Tibial artery (tissue), 4 donors: Measurements from ENCODE around the gene SEC24C.

Experiments
- DNase-seq, 2 donors: peaks; one replicate each; pipeline ENCODE4 v3.0.0-alpha.2; 2019
- H3K27ac ChIP-seq, 2 donors: fragments of 200-600 bp; sonication (generic) in 1 of 2; 1 replicate in 1 of 2; 2 replicates in 1 of 2; pipeline ENCODE4 v1.5.1; 2018 to 2019; ENCODE audit warnings: mild to moderate bottlenecking in 1 of 2
- H3K27me3 ChIP-seq, 2 donors: fragments of 200-600 bp; sonication (generic) in 1 of 2; one replicate each; pipeline versions ENCODE4 v1.5.1 to v1.6.0; 2016 to 2019
- H3K36me3 ChIP-seq, 3 donors: fragments of 200-600 bp; sonication (generic) in 2 of 3; one replicate each; pipeline ENCODE4 v1.5.1; 2016 to 2019; ENCODE audit warnings: mild to moderate bottlenecking in 2 of 3
- H3K4me1 ChIP-seq, 4 donors: fragments of 200-600 bp; sonication (generic) in 2 of 4; 1 replicate in 3 of 4; 2 replicates in 1 of 4; pipeline ENCODE4 v1.5.1; 2016 to 2019
- H3K4me3 ChIP-seq, 2 donors: fragments of 200-600 bp; sonication (generic) in 1 of 2; 1 replicate in 1 of 2; 2 replicates in 1 of 2; pipeline ENCODE4 v1.5.1; 2018 to 2019; ENCODE audit warnings: mild to moderate bottlenecking in 2 of 2
- H3K9me3 ChIP-seq, 3 donors: fragments of 200-600 bp; sonication (generic) in 1 of 3; one replicate each; pipeline ENCODE4 v1.5.1; 2016 to 2019
- intact Hi-C: fragments of 100-400 bp; cut with DNase I; formaldehyde crosslinking; loops from one replicate; pipeline ENCODE4 v1.15.0; 2023; ENCODE audit warnings: low total_unique reads
- TF ChIP-seq, protein P1 (sequence below), 2 experiments: fragments of 200-600 bp in 1 of 2; fragments of 450-650 bp in 1 of 2; IDR thresholded peaks; one replicate each; pipeline ENCODE4 v1.5.1; 2017 to 2019; ENCODE audit warnings: antibody characterized with exemption in 2 of 2, mild to moderate bottlenecking in 1 of 2, moderate library complexity in 1 of 2

SEC24C gene

DNA sequence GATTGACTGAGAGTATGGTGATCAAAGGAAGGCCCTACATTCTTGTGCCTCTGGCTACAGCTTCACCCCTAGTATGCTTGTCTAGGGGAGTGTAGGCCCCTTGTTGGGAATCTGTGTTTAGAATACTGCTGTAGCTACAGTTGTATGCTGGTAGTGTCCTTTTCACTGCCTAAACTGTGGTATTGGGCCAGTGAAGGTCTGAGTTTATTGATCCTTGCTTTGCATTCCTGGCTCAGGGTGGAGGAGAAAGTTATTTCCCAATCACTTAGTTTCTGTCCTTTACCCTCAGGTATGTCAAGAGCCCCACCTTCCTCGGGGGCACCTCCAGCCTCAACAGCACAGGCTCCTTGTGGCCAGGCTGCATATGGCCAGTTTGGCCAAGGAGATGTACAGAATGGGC lies 6.6 kb downstream of the SEC24C start:
- H3K4me3 ChIP-seq, result no peak overlapping the region
- peaks cover 80 to 94% (median 81%) of the 10 kb centered on the region in 3 donors for H3K36me3 ChIP-seq
- no peak overlapping the region for H3K27ac ChIP-seq
- no peaks in the 10 kb centered on the region for H3K9me3 ChIP-seq
- intact Hi-C loops, result no loop called here
- no peak for DNase-seq
- H3K4me1 ChIP-seq, result peaks cover 0 to 41% (median 20%) of the 10 kb centered on the region in 4 donors
- no peaks in the 10 kb centered on the region for H3K27me3 ChIP-seq
- TF ChIP-seq, protein P1, sequence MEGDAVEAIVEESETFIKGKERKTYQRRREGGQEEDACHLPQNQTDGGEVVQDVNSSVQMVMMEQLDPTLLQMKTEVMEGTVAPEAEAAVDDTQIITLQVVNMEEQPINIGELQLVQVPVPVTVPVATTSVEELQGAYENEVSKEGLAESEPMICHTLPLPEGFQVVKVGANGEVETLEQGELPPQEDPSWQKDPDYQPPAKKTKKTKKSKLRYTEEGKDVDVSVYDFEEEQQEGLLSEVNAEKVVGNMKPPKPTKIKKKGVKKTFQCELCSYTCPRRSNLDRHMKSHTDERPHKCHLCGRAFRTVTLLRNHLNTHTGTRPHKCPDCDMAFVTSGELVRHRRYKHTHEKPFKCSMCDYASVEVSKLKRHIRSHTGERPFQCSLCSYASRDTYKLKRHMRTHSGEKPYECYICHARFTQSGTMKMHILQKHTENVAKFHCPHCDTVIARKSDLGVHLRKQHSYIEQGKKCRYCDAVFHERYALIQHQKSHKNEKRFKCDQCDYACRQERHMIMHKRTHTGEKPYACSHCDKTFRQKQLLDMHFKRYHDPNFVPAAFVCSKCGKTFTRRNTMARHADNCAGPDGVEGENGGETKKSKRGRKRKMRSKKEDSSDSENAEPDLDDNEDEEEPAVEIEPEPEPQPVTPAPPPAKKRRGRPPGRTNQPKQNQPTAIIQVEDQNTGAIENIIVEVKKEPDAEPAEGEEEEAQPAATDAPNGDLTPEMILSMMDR (IDR thresholded peaks at IDR 0.05), result no peak

GRCh38 chr10:73756183-73756582 lies 12.0 kb downstream of the SEC24C start:
- H3K36me3 ChIP-seq, result peaks cover 63 to 92% (median 65%) of the 10 kb centered on the region in 3 donors
- no peak overlapping the region for H3K27ac ChIP-seq
- TF ChIP-seq, protein P1 (IDR thresholded peaks at IDR 0.05), result no peak

DNA sequence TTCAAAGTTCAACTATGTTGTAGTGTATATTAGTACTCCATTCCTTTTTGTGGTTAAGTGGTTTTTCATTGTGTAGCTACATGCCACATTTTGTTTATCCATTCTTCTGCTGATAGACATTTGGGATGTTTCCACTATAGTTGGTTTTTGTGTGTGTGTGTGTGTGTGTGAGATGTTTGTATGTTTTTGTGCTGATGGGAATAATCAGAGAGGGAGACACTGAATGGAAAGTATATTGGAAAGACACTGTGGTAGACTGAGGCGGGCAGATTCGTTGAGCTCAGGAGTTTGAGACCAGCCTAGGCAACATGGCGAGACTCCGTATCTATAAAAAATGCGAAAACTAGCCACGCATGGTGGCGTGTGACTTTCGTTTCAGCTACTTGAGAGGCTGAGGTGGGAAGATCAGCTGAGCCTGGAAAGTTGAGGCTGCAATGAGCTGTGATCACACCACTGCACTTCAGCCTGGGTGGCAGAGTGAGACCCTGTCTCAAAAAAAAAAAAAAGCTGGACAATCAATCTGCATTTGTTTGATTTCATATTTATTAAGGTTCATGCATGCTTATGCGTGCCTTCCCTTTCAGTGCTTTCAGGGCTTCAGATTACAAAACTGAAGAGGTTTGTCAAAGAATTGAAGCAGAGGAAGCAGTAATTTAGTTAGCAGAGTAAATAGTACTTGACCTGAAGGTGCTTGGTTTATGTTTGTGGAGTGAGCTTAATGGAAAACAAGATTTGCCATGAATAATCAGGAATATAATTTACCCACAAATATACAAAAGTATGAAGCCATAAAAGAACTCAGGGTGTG lies 14.7 kb downstream of the SEC24C start:
- Histone ChIP-seq H3K9me3 (no peaks in the 10 kb centered on the region), H3K27ac (no peak overlapping the region), H3K27me3 (no peaks in the 10 kb centered on the region), H3K4me3 (no peak overlapping the region), H3K36me3 (peaks cover 62 to 92% (median 67%) of the 10 kb centered on the region in 3 donors), H3K4me1 (no peaks in the 10 kb centered on the region)
- intact Hi-C loops, result no loop called here
- no peak for DNase-seq
- TF ChIP-seq, protein P1 (IDR thresholded peaks at IDR 0.05), result no peak

More at GRCh38 chr10:73756183-73756582, 12.0 kb downstream of the SEC24C start:
- intact Hi-C loops, result no loop called here
- DNase-seq, result no peak
- Histone ChIP-seq H3K9me3 (no peaks in the 10 kb centered on the region), H3K27me3 (no peaks in the 10 kb centered on the region), H3K4me3 (no peak overlapping the region), H3K4me1 (peaks cover 0 to 2% (median 0%) of the 10 kb centered on the region in 4 donors)

DNA sequence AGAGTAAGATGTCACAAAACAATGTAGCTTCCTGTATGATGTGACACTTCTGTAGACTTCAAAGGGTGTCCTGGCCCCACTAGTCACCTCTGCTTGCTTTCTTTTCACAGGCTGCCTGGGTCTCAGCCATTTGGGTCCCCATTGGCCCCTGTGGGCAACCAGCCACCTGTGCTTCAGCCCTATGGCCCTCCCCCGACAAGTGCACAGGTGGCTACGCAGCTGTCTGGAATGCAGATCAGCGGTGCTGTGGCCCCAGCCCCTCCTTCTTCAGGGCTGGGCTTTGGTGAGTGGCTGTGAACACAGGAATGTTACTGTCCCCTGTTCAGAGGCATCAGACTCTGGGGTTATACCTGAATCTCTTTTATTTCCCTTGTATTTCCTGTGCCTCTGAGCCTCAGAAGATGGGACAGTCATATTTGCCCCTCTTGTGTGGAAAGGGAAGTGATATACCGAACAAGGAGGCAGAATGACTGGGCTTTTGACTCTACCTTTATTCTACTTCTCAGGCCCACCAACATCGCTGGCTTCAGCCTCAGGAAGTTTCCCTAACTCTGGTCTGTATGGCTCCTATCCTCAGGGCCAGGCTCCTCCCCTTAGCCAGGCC lies 15.4 kb downstream of the SEC24C start:
- H3K27me3 ChIP-seq, result no peaks in the 10 kb centered on the region
- no peak overlapping the region for H3K27ac ChIP-seq
- no peaks in the 10 kb centered on the region for H3K9me3 ChIP-seq
- no peaks in the 10 kb centered on the region for H3K4me1 ChIP-seq
- peaks cover 62 to 92% (median 67%) of the 10 kb centered on the region in 3 donors for H3K36me3 ChIP-seq
- intact Hi-C loops, result no loop called here
- no peak for DNase-seq
- TF ChIP-seq, protein P1 (IDR thresholded peaks at IDR 0.05), result no peak
- no peak overlapping the region for H3K4me3 ChIP-seq

GRCh38 chr10:73761781-73762180 lies 17.6 kb downstream of the SEC24C start:
- Histone ChIP-seq H3K36me3 (peaks cover 78 to 93% (median 80%) of the 10 kb centered on the region in 3 donors), H3K27me3 (no peaks in the 10 kb centered on the region), H3K9me3 (no peaks in the 10 kb centered on the region), H3K27ac (no peak overlapping the region), H3K4me1 (no peaks in the 10 kb centered on the region), H3K4me3 (no peak overlapping the region)
- DNase-seq, result no peak
- TF ChIP-seq, protein P1 (IDR thresholded peaks at IDR 0.05), result no peak
- intact Hi-C loops, result no loop called here
